HEK293 (cell line): Measurements from ENCODE around the gene NDUFS4.

Experiments
- CTCF ChIA-PET: fragments of 350-600 bp; formaldehyde crosslinking; extraction: SDS; loops from one replicate; lab custom pipeline; 2021; ENCODE audit warnings: antibody characterized with exemption; lab: Yijun Ruan, JAX
- POLR2A ChIA-PET: fragments of 300-600 bp; formaldehyde crosslinking; extraction: SDS; loops from one replicate; lab custom pipeline; 2020; ENCODE audit warnings: antibody characterized with exemption, inconsistent platforms; lab: Yijun Ruan, JAX
- H3K27ac ChIP-seq: fragments of 200-500 bp; sonication (Bioruptor generic); 2 replicates; pipeline ENCODE4 v1.5.1; 2014; ENCODE audit warnings: low read depth, low read length, control low read depth, inconsistent platforms; ENCODE audit errors: extremely low read depth
- H3K36me3 ChIP-seq, 2 experiments: fragments of 200-500 bp in 1 of 2; sonication (Bioruptor generic) in 1 of 2; 1 replicate in 1 of 2; 2 replicates in 1 of 2; pipeline ENCODE4 v1.5.1; 2014 to 2017; ENCODE audit warnings: inconsistent platforms in 2 of 2, low read length in 2 of 2; ENCODE audit not compliant: control insufficient read depth in 2 of 2, insufficient read depth in 1 of 2
- H3K4me1 ChIP-seq: fragments of 200-500 bp; sonication (Bioruptor generic); 2 replicates; pipeline ENCODE4 v1.5.1; 2014; ENCODE audit warnings: mild to moderate bottlenecking, low read length, inconsistent platforms; ENCODE audit not compliant: control insufficient read depth, insufficient read depth
- H3K4me3 ChIP-seq: 2 replicates; pipeline ENCODE4 v1.5.1; 2011; ENCODE audit warnings: low read depth, mild to moderate bottlenecking, control low read depth, low read length, moderate library complexity
- H3K9me3 ChIP-seq: fragments of 200-500 bp; sonication (Bioruptor generic); 2 replicates; pipeline ENCODE4 v1.5.1; 2014; ENCODE audit warnings: low read depth, low read length, inconsistent platforms; ENCODE audit not compliant: control insufficient read depth, insufficient read depth
- BCL6B ChIP-seq: fragments of 450-650 bp; formaldehyde crosslinking; IDR thresholded peaks from 2 replicates; pipeline ENCODE4 v1.5.1; 2017; ENCODE audit warnings: missing biosample characterization, missing genetic modification characterization
- GLI2 ChIP-seq: fragments of 450-650 bp; formaldehyde crosslinking; IDR thresholded peaks from 2 replicates; pipeline ENCODE4; 2017; ENCODE audit warnings: missing biosample characterization, missing genetic modification characterization, low read depth, borderline replicate concordance
- GLI4 ChIP-seq: fragments of 450-650 bp; formaldehyde crosslinking; IDR thresholded peaks from 2 replicates; pipeline ENCODE4 v1.5.1; 2016; ENCODE audit warnings: missing biosample characterization, missing genetic modification characterization
- GLIS1 ChIP-seq: fragments of 450-650 bp; formaldehyde crosslinking; IDR thresholded peaks from 2 replicates; pipeline ENCODE4 v1.5.1; 2016; ENCODE audit warnings: missing biosample characterization, missing genetic modification characterization
- IKZF3 ChIP-seq: fragments of 450-650 bp; IDR thresholded peaks from 2 replicates; pipeline ENCODE4 v1.5.0; 2018; ENCODE audit warnings: missing biosample characterization, mild to moderate bottlenecking, missing genetic modification characterization, moderate library complexity
- OSR2 ChIP-seq: fragments of 450-650 bp; formaldehyde crosslinking; IDR thresholded peaks from 2 replicates; pipeline ENCODE4 v1.5.1; 2016; ENCODE audit warnings: missing biosample characterization, missing genetic modification characterization
- PRDM10 ChIP-seq: fragments of 450-650 bp; formaldehyde crosslinking; IDR thresholded peaks from 2 replicates; pipeline ENCODE4 v1.5.1; 2016; ENCODE audit warnings: missing biosample characterization, missing genetic modification characterization
- ZBTB48 ChIP-seq: fragments of 450-650 bp; formaldehyde crosslinking; IDR thresholded peaks from 2 replicates; pipeline ENCODE4 v1.5.1; 2016; ENCODE audit warnings: missing biosample characterization, missing genetic modification characterization
- ZNF10 ChIP-seq: fragments of 450-650 bp; formaldehyde crosslinking; IDR thresholded peaks from 2 replicates; pipeline ENCODE4 v1.5.1; 2017; ENCODE audit warnings: missing biosample characterization, missing genetic modification characterization
- ZNF140 ChIP-seq: fragments of 450-650 bp; formaldehyde crosslinking; IDR thresholded peaks from 2 replicates; pipeline ENCODE4 v1.5.1; 2016; ENCODE audit warnings: missing biosample characterization, missing genetic modification characterization
- ZNF221 ChIP-seq: fragments of 450-650 bp; formaldehyde crosslinking; IDR thresholded peaks from 2 replicates; pipeline ENCODE4 v1.5.1; 2017; ENCODE audit warnings: missing biosample characterization, missing genetic modification characterization, borderline replicate concordance
- ZNF302 ChIP-seq: fragments of 450-650 bp; formaldehyde crosslinking; IDR thresholded peaks from 2 replicates; pipeline ENCODE4 v1.5.1; 2016; ENCODE audit warnings: missing biosample characterization, missing genetic modification characterization, low read depth
- ZNF501 ChIP-seq: fragments of 450-650 bp; formaldehyde crosslinking; IDR thresholded peaks from 2 replicates; pipeline ENCODE4 v1.5.1; 2016; ENCODE audit warnings: missing biosample characterization, missing genetic modification characterization
- ZNF513 ChIP-seq: fragments of 450-650 bp; IDR thresholded peaks from 2 replicates; pipeline ENCODE4 v1.5.1; 2018; ENCODE audit warnings: missing biosample characterization, missing genetic modification characterization
- ZNF596 ChIP-seq: fragments of 450-650 bp; IDR thresholded peaks from 2 replicates; pipeline ENCODE4 v1.5.0; 2018; ENCODE audit warnings: missing biosample characterization, mild to moderate bottlenecking, missing genetic modification characterization, moderate library complexity
- ZNF621 ChIP-seq: fragments of 450-650 bp; formaldehyde crosslinking; IDR thresholded peaks from 2 replicates; pipeline ENCODE4 v1.5.1; 2017; ENCODE audit warnings: missing biosample characterization, missing genetic modification characterization
- ZNF624 ChIP-seq: fragments of 450-650 bp; formaldehyde crosslinking; IDR thresholded peaks from 2 replicates; pipeline ENCODE4 v1.5.1; 2017; ENCODE audit warnings: missing biosample characterization, missing genetic modification characterization
- ZNF660 ChIP-seq: fragments of 450-650 bp; IDR thresholded peaks from 2 replicates; pipeline ENCODE4 v1.5.1; 2018; ENCODE audit warnings: missing biosample characterization, mild to moderate bottlenecking, missing genetic modification characterization
- ZNF670 ChIP-seq: fragments of 450-650 bp; formaldehyde crosslinking; IDR thresholded peaks from 2 replicates; pipeline ENCODE4 v1.5.1; 2016; ENCODE audit warnings: missing biosample characterization, missing genetic modification characterization, low read depth

The NDUFS4 gene

GRCh38 chr5:53542926-53543325 lies 17.5 kb upstream of the NDUFS4 start:
- Histone ChIP-seq H3K27ac (no peak overlapping the region), H3K4me1 (no peaks in the 10 kb centered on the region), H3K9me3 (no peaks in the 10 kb centered on the region), H3K4me3 (no peak overlapping the region), H3K36me3 (no peaks in the 10 kb centered on the region)
- ChIA-PET CTCF (no interaction called here), POLR2A (no interaction called here)
- TF ChIP-seq ZNF10 (tag by site-specific recombination) (no peak), ZNF302 (tag by site-specific recombination) (no peak), PRDM10 (tag by site-specific recombination) (no peak), OSR2 (tag by site-specific recombination) (no peak)

GRCh38 chr5:53543401-53543800 lies 17.0 kb upstream of the NDUFS4 start:
- H3K36me3 ChIP-seq, result no peaks in the 10 kb centered on the region
- H3K9me3 ChIP-seq, result no peaks in the 10 kb centered on the region
- no peak overlapping the region for H3K4me3 ChIP-seq
- ChIA-PET CTCF (no interaction called here), POLR2A (no interaction called here)
- TF ChIP-seq GLI2 (tag by site-specific recombination), result no peak
- TF ChIP-seq GLI4 (tag by site-specific recombination), result no peak
- no peak for TF ChIP-seq ZNF221 (tag by site-specific recombination)
- no peak for TF ChIP-seq ZBTB48
- TF ChIP-seq ZNF624, result no peak
- TF ChIP-seq ZNF513 (tag by site-specific recombination), result no peak
- no peak for TF ChIP-seq ZNF621 (tag by site-specific recombination)
- TF ChIP-seq ZNF670 (tag by site-specific recombination), result no peak
- no peak for TF ChIP-seq ZNF140 (tag by site-specific recombination)
- no peak for TF ChIP-seq ZNF10 (tag by site-specific recombination)
- no peak for TF ChIP-seq ZNF501
- TF ChIP-seq GLIS1 (tag by site-specific recombination), result no peak
- no peak for TF ChIP-seq ZNF660 (tag by site-specific recombination)
- TF ChIP-seq ZNF596 (tag by site-specific recombination), result no peak
- TF ChIP-seq IKZF3 (tag by site-specific recombination), result no peak
- TF ChIP-seq BCL6B (tag by site-specific recombination), result no peak
- no peaks in the 10 kb centered on the region for H3K4me1 ChIP-seq
- H3K27ac ChIP-seq, result no peak overlapping the region
